Lower lobe of right lung (tissue), 2 donors: ENCODE measurements around the gene NUF2. TPM values are rescaled to one million over a fixed set of nuclear protein-coding genes. Genes with fewer than 3 reads are reported as not detected.
"Not testable (repeated sequence)": the region's sequence is repeated elsewhere in the genome, so short reads cannot be mapped to it uniquely, and the experiment has no call there.

Experiments used
- ATAC-seq, 2 donors: fragments of 200-7000 bp; cut with Tn5 transposase; one replicate each; pipeline ENCODE4 v1.9.1; 2020 to 2022; ENCODE audit warnings: mild to moderate bottlenecking in 2 of 2, moderate library complexity in 2 of 2
- DNase-seq: peaks from one replicate; pipeline ENCODE4 v3.0.0-alpha.2; 2020
- H3K27ac ChIP-seq: fragments of 200-600 bp; one replicate; pipeline ENCODE4 v1.8.0; 2022
- H3K27me3 ChIP-seq: fragments of 200-600 bp; one replicate; pipeline ENCODE4 v1.8.0; 2022; ENCODE audit warnings: low read depth
- H3K36me3 ChIP-seq: fragments of 200-600 bp; one replicate; pipeline ENCODE4 v1.8.0; 2022; ENCODE audit warnings: mild to moderate bottlenecking
- H3K4me1 ChIP-seq: fragments of 200-600 bp; one replicate; pipeline ENCODE4 v1.8.0; 2022
- H3K4me3 ChIP-seq: fragments of 200-600 bp; one replicate; pipeline ENCODE4 v1.8.0; 2022; ENCODE audit warnings: mild to moderate bottlenecking
- H3K9me3 ChIP-seq: fragments of 200-600 bp; one replicate; pipeline ENCODE4 v1.8.0; 2022
- CTCF ChIP-seq: fragments of 200-600 bp; IDR thresholded peaks from one replicate; pipeline ENCODE4 v1.8.0; 2022; ENCODE audit warnings: antibody characterized with exemption, mild to moderate bottlenecking
- intact Hi-C: fragments of 100-400 bp; cut with DNase I; formaldehyde crosslinking; loops from one replicate; pipeline ENCODE4 v1.11.0; 2022
- total RNA-seq: library from RNA; stranded (reverse); fragmentation: NEBNext Ultra II Directional; extraction: Animal tissue kit (Norgen Biotek cat#: 25700); gene quantifications from one replicate; pipeline ENCODE4 v1.2.1, GENCODE V29; 2021
- donor health status: DM: no; HTN: yes; CAD: no; lungs with severe emphysema.

Gene NUF2
- total RNA-seq, 1 donor from 2014 or later, result 0.92 TPM

- Histone ChIP-seq H3K27me3 (no peaks in the 10 kb centered on the region), H3K4me1 (no peaks in the 10 kb centered on the region), H3K36me3 (no peaks in the 10 kb centered on the region), H3K4me3 (no peak overlapping the region), H3K9me3 (no peaks in the 10 kb centered on the region), H3K27ac (no peak overlapping the region)
- ATAC-seq (no peak), DNase-seq (no peak)
- no peak for TF ChIP-seq CTCF
- intact Hi-C loops, result no loop called here
These were observed 15.9 kb downstream of the NUF2 start for GRCh38 chr1:163337631-163338030.

- no peaks in the 10 kb centered on the region for H3K4me1 ChIP-seq
- no peak for DNase-seq
- intact Hi-C loops, result no loop called here
- no peaks in the 10 kb centered on the region for H3K9me3 ChIP-seq
- no peak for TF ChIP-seq CTCF
- H3K36me3 ChIP-seq, result no peaks in the 10 kb centered on the region
- no peak overlapping the region for H3K27ac ChIP-seq
- no peak overlapping the region for H3K4me3 ChIP-seq
- H3K27me3 ChIP-seq, result no peaks in the 10 kb centered on the region
- ATAC-seq, result no peak
These were observed 24.6 kb downstream of the NUF2 start for GRCh38 chr1:163346326-163346870.

GRCh38 chr1:163347106-163347505, 25.4 kb downstream of the NUF2 start:
- DNase-seq (no peak), ATAC-seq (no peak)
- intact Hi-C loops, result no loop called here
- no peak overlapping the region for H3K27ac ChIP-seq
- TF ChIP-seq CTCF, result no peak
- no peak overlapping the region for H3K4me3 ChIP-seq
- no peaks in the 10 kb centered on the region for H3K4me1 ChIP-seq
- no peaks in the 10 kb centered on the region for H3K27me3 ChIP-seq
- H3K36me3 ChIP-seq, result no peaks in the 10 kb centered on the region
- H3K9me3 ChIP-seq, result no peaks in the 10 kb centered on the region

- Histone ChIP-seq H3K27me3 (no peaks in the 10 kb centered on the region), H3K9me3 (no peaks in the 10 kb centered on the region), H3K27ac (no peak overlapping the region), H3K36me3 (no peaks in the 10 kb centered on the region), H3K4me1 (no peaks in the 10 kb centered on the region), H3K4me3 (no peak overlapping the region)
- no peak for DNase-seq
- no peak for TF ChIP-seq CTCF
- intact Hi-C loops, result no loop called here
- ATAC-seq, result no peak
These were observed 30.2 kb downstream of the NUF2 start for GRCh38 chr1:163351912-163352311.

- TF ChIP-seq CTCF, result no peak
- ATAC-seq (no peak), DNase-seq (no peak)
- Histone ChIP-seq H3K4me1 (no peaks in the 10 kb centered on the region), H3K9me3 (no peaks in the 10 kb centered on the region), H3K36me3 (no peaks in the 10 kb centered on the region), H3K27ac (no peak overlapping the region), H3K4me3 (no peak overlapping the region), H3K27me3 (no peaks in the 10 kb centered on the region)
- intact Hi-C loops, result no loop called here
These were observed 35.6 kb downstream of the NUF2 start for GRCh38 chr1:163357378-163357777.

- ATAC-seq, DNase-seq, intact Hi-C loops, H3K27ac ChIP-seq, H3K4me1 ChIP-seq, H3K36me3 ChIP-seq, H3K27me3 ChIP-seq, H3K4me3 ChIP-seq, H3K9me3 ChIP-seq: not testable (repeated sequence)
These were observed 36.4 kb downstream of the NUF2 start for GRCh38 chr1:163358172-163358571.
